K562 (cell line): Measurements from ENCODE around the gene ATE1.

ENCODE experiments used
- CBX3 ChIP-seq, 2 experiments: IDR thresholded peaks; 1 replicate in 1 of 2; 2 replicates in 1 of 2; pipeline ENCODE4 v1.6.1; 2012; ENCODE audit warnings: inconsistent platforms in 2 of 2, low read length in 2 of 2, borderline replicate concordance in 1 of 2, control low read depth in 1 of 2
- CTCF ChIP-seq, 3 experiments: IDR thresholded peaks in 2 of 3; conservative IDR thresholded peaks in 1 of 3; 2 replicates each; pipeline ENCODE4 v1.5.1; 2011 to 2012; ENCODE audit warnings: low read length in 3 of 3, mild to moderate bottlenecking in 3 of 3, control low read depth in 2 of 3, improper control_type of control experiment in 1 of 3, inconsistent platforms in 1 of 3, low read depth in 1 of 3, mixed read lengths in 1 of 3, moderate library complexity in 1 of 3; ENCODE audit not compliant: insufficient read depth in 2 of 3
- HDAC2 ChIP-seq: fragments of 450-650 bp; IDR thresholded peaks from 2 replicates; pipeline ENCODE4 v1.6.1; 2016; ENCODE audit warnings: mild to moderate bottlenecking
- ZNF274 ChIP-seq: IDR thresholded peaks from 2 replicates; pipeline ENCODE4 v1.6.1; 2011; ENCODE audit warnings: low read depth, mild to moderate bottlenecking, low read length, moderate library complexity, borderline replicate concordance

GRCh38 chr10:121862649-121863048 is 65.2 kb downstream of the ATE1 start:
- TF ChIP-seq CTCF (IDR thresholded peaks at IDR 0.05 in 2 of 3, conservative IDR thresholded peaks at IDR 0.05 in 1 of 3; ENCODE audit: insufficient read depth in 2 of 3, low read depth in 1 of 3, low read length in 3 of 3) = no peak
- no peak for TF ChIP-seq ZNF274
- no peak for TF ChIP-seq CBX3 (IDR thresholded peaks at IDR 0.05; ENCODE audit: borderline replicate concordance in 1 of 2, low read length in 2 of 2)
- TF ChIP-seq HDAC2 = no peak
